ENCODE results near the gene ACO2. TPM values are rescaled to one million over a fixed set of nuclear protein-coding genes. Genes with fewer than 3 reads are reported as not detected.

ACO2 gene
- total and polyA plus RNA-seq, 2 of the 13 experiments (the other 11 are each of a cell fraction or from before 2014, with no cell fraction given), result 19.2 to 45.6 TPM

DNA sequence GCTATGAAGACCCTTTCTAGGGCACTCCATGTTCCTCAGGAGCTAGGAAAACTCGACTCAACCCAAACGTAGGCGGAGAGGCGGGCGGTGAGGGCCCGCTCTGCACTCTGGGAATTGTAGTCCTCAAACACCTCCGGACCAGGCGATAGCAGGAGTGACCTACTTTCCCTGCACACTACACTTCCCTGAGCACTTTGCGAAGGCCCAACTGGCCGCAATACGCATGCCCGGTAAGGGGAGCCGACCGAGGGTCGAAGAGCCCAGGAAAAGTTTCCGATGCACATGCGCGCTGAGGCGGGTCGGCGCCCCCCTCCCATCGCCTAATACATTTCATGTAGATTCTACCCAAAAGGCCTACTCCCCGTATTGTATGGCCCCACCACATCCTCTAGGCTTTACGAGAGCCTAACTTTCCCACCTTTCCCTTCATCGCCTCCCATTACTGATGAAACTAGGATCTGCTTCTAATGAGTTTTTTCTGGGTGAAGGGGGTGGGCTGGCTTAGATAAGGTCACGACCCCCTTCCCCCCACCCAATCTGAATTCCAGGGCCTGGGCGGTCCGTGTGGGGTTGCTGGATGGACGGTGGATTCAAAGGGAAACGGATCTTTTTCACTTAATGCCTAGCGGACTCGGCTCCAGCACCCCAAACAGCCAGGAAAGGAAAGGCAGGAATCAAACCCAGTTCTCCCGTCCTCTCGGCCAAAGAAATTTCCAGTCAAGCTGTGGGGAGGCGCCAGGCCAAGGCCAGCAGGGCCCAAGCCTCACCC, 24.4 kb upstream of the ACO2 start (continued):
- TF ChIP-seq SRSF1 (optimal IDR thresholded peaks at IDR 0.05; ENCODE audit: low read depth, low read length), result no peak
- TF ChIP-seq NKX3-1 (CRISPR knock-in tag; IDR thresholded peaks at IDR 0.05), result no peak
- TF ChIP-seq KAT2B (IDR thresholded peaks at IDR 0.05; ENCODE audit: borderline replicate concordance, low read depth, low read length), result no peak
- 0 out of 2 replicates have a peak, but pooled peaks have one; percentile 19 for TF ChIP-seq ZNF816 (CRISPR knock-in tag; IDR thresholded peaks at IDR 0.05; ENCODE audit: borderline replicate concordance)
- 0 out of 2 replicates have a peak, but pooled peaks have one; percentile 14 for TF ChIP-seq GATAD2A (CRISPR knock-in tag; IDR thresholded peaks at IDR 0.05)
- TF ChIP-seq, protein P1, sequence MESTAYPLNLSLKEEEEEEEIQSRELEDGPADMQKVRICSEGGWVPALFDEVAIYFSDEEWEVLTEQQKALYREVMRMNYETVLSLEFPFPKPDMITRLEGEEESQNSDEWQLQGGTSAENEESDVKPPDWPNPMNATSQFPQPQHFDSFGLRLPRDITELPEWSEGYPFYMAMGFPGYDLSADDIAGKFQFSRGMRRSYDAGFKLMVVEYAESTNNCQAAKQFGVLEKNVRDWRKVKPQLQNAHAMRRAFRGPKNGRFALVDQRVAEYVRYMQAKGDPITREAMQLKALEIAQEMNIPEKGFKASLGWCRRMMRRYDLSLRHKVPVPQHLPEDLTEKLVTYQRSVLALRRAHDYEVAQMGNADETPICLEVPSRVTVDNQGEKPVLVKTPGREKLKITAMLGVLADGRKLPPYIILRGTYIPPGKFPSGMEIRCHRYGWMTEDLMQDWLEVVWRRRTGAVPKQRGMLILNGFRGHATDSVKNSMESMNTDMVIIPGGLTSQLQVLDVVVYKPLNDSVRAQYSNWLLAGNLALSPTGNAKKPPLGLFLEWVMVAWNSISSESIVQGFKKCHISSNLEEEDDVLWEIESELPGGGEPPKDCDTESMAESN (CRISPR knock-in tag; conservative IDR thresholded peaks at IDR 0.05), result no peak
- TF ChIP-seq ZGPAT (CRISPR knock-in tag; IDR thresholded peaks at IDR 0.05), result peak; percentile 35; the same call in 1 of the 2 replicates
- no peak for TF ChIP-seq FOXA1 (IDR thresholded peaks at IDR 0.05)
- TF ChIP-seq FOXA1 (CRISPR knock-in tag; IDR thresholded peaks at IDR 0.05), result no peak
- TF ChIP-seq RBAK (CRISPR knock-in tag; IDR thresholded peaks at IDR 0.05), result no peak
- TF ChIP-seq IKZF1 (IDR thresholded peaks at IDR 0.05), result no peak
- TF ChIP-seq ZNF510 (CRISPR knock-in tag; IDR thresholded peaks at IDR 0.05; ENCODE audit: low read depth), result no peak
- TF ChIP-seq GATAD1 (CRISPR knock-in tag; IDR thresholded peaks at IDR 0.05), result peak; percentile 84
- TF ChIP-seq TAF1 (CRISPR knock-in tag; IDR thresholded peaks at IDR 0.05), result peak; percentile 51
- 0 out of 2 replicates have a peak, but pooled peaks have one; percentile 40 for TF ChIP-seq ZNF747 (CRISPR knock-in tag; IDR thresholded peaks at IDR 0.05; ENCODE audit: borderline replicate concordance)
- peak; percentile 82 for TF ChIP-seq YEATS2 (CRISPR knock-in tag; IDR thresholded peaks at IDR 0.05; ENCODE audit: borderline replicate concordance)
- 0 out of 2 replicates have a peak, but pooled peaks have one; percentile 71 for TF ChIP-seq ZFP41 (CRISPR knock-in tag; IDR thresholded peaks at IDR 0.05; ENCODE audit: borderline replicate concordance)
- TF ChIP-seq SRF (IDR thresholded peaks at IDR 0.05; ENCODE audit: low read depth, low read length), result no peak
- TF ChIP-seq SNRNP70 (IDR thresholded peaks at IDR 0.05; ENCODE audit: low read depth, low read length), result no peak
- TF ChIP-seq, protein P2, sequence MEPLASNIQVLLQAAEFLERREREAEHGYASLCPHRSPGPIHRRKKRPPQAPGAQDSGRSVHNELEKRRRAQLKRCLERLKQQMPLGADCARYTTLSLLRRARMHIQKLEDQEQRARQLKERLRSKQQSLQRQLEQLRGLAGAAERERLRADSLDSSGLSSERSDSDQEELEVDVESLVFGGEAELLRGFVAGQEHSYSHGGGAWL (CRISPR knock-in tag; IDR thresholded peaks at IDR 0.05), result no peak
- no peak for TF ChIP-seq SIX4 (CRISPR knock-in tag; IDR thresholded peaks at IDR 0.05)
- peak; percentile 17; the same call in 1 of the 2 replicates for TF ChIP-seq SMAD3 (CRISPR knock-in tag; IDR thresholded peaks at IDR 0.05)
- TF ChIP-seq ZNF143 (CRISPR knock-in tag; IDR thresholded peaks at IDR 0.05), result peak; percentile 96
- no peak for TF ChIP-seq ZNF737 (CRISPR knock-in tag; IDR thresholded peaks at IDR 0.05; ENCODE audit: borderline replicate concordance)
- TF ChIP-seq TGIF2 (CRISPR knock-in tag; IDR thresholded peaks at IDR 0.05), result no peak
- peak; percentile 26; the same call in 1 of the 2 replicates for TF ChIP-seq NCOA2 (CRISPR knock-in tag; IDR thresholded peaks at IDR 0.05)
- no peak for TF ChIP-seq TOE1 (CRISPR knock-in tag; IDR thresholded peaks at IDR 0.05)
- 0 out of 2 replicates have a peak, but pooled peaks have one; percentile 16 for TF ChIP-seq ZNF792 (CRISPR knock-in tag; IDR thresholded peaks at IDR 0.05)

Data from HepG2 (cell line).